Lung (tissue), 12 donors: ENCODE data around the gene NCSTN. TPM values are rescaled to one million over a fixed set of nuclear protein-coding genes. Genes with fewer than 3 reads are reported as not detected.

Experiments
- ATAC-seq: fragments of 200-7000 bp; cut with Tn5 transposase; one replicate; pipeline ENCODE4 v1.9.1; 2020; ENCODE audit warnings: moderate number of reproducible peaks; ENCODE audit not compliant: insufficient read depth, low FRiP score
- DNase-seq, 3 donors: peaks; one replicate each; pipeline ENCODE4 v3.0.0-alpha.2; 2013 to 2017
- H3K27ac ChIP-seq, 2 donors: one replicate each; pipeline ENCODE4 v1.5.1; 2013; ENCODE audit warnings: mild to moderate bottlenecking in 2 of 2, moderate library complexity in 2 of 2, control low read depth in 1 of 2, inconsistent platforms in 1 of 2, low read depth in 1 of 2, low read length in 1 of 2
- H3K27me3 ChIP-seq, 3 donors: one replicate each; pipeline ENCODE4 v1.5.1; 2013; ENCODE audit warnings: low read length in 2 of 3; ENCODE audit not compliant: control insufficient read depth in 3 of 3, insufficient read depth in 3 of 3
- H3K36me3 ChIP-seq, 4 donors: one replicate each; pipeline ENCODE4 v1.5.1; 2013; ENCODE audit warnings: low read length in 4 of 4, mild to moderate bottlenecking in 1 of 4, moderate library complexity in 1 of 4; ENCODE audit not compliant: control insufficient read depth in 4 of 4, insufficient read depth in 4 of 4
- H3K4me1 ChIP-seq, 5 donors: one replicate each; pipeline ENCODE4 v1.5.1; 2013; ENCODE audit warnings: low read length in 5 of 5, mild to moderate bottlenecking in 2 of 5, moderate library complexity in 1 of 5; ENCODE audit not compliant: control insufficient read depth in 5 of 5, insufficient read depth in 5 of 5
- H3K4me3 ChIP-seq: one replicate; pipeline ENCODE4 v1.5.1; 2013; ENCODE audit warnings: mild to moderate bottlenecking, control low read depth, moderate library complexity
- H3K9ac ChIP-seq, 2 donors: one replicate each; pipeline ENCODE4 v1.5.1; 2013; ENCODE audit warnings: low read length in 2 of 2, control low read depth in 1 of 2; ENCODE audit not compliant: insufficient read depth in 1 of 2
- H3K9me3 ChIP-seq, 4 donors: one replicate each; pipeline ENCODE4 v1.5.1; 2013; ENCODE audit warnings: low read length in 3 of 4, mild to moderate bottlenecking in 1 of 4, moderate library complexity in 1 of 4; ENCODE audit not compliant: control insufficient read depth in 4 of 4, insufficient read depth in 3 of 4
- WGBS, 2 donors: extraction: QIAGEN DNeasy Blood & Tissue Kit; methylation state at CpG; one replicate each; pipeline ENCODE4 v1.1.7; 2013; 5-methylcytosine and 5-hydroxymethylcytosine counted together
- polyA plus RNA-seq, 2 donors: library from polyadenylated mRNA; stranded (reverse); fragments of 200-250 nt; gene quantifications; one replicate each; pipeline ENCODE4 v1.2.1, GENCODE V29; 2013
- total RNA-seq, 2 donors: library from RNA; depleted of rRNA in 1 of 2; stranded (reverse); fragments of >200 nt in 1 of 2; gene quantifications; one replicate each; pipeline ENCODE4 v1.2.1, GENCODE V29; 2014 to 2021
- TF ChIP-seq, protein P1 (sequence below): IDR thresholded peaks from 2 replicates; pipeline ENCODE4 v1.5.1; 2012; ENCODE audit warnings: mild to moderate bottlenecking; ENCODE audit errors: control extremely low read depth, extremely low read depth
- donor health status: control.
- donor health status: control.
- donor health status: Bipolar disorder and iron deficiency.
- donor health status: healthy.
- donor health status: DM: yes; HTN: yes; CAD: no.

The NCSTN gene
- total and polyA plus RNA-seq, 4 donors, result 46.5 to 85.9 (median 77.8) TPM

DNA sequence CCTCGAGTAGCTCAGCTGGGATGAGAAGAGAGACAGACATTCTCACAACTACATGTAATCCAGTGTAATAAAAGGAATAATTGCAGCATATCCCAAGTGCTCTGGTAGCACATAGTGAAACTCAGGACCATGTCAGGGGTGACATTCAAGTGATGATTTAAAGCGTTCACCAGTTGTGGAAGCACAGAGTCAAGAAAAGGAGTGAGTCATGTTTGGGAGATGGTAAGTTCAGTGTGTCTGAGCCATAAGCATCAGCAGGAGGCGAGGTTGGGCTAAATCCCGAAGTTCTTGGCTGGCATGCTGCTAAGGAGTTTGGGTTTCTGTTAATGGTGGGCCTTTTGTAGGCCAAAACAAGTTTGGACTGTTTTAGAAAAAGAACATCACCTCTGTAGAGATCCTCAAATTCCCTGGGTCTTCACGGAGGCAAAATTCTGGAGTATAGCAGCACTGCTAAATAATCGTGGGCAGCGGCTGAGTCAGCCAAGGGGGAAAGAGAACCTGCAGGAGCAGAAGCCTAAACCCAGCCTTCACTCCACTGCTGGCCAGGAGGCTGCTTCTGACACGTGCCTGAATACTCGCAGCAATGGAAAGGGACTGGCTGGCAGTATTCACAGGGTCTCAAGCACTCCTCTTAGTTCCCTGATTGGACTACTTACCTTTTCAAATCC, 16.5 kb downstream of the NCSTN start:
- Histone ChIP-seq H3K4me1 (no peaks in the 10 kb centered on the region), H3K27ac (no peak overlapping the region), H3K4me3 (no peak overlapping the region), H3K9me3 (peaks cover 0 to 2% (median 0%) of the 10 kb centered on the region in 4 donors), H3K27me3 (no peaks in the 10 kb centered on the region), H3K36me3 (peaks cover 21 to 45% (median 27%) of the 10 kb centered on the region in 4 donors), H3K9ac (no peak overlapping the region)
- ATAC-seq (no peak), DNase-seq (no peak)
- WGBS, 2 donors, result 91 to 94% methylated on average over 9 of the region's 9 CpGs
- TF ChIP-seq, protein P1, sequence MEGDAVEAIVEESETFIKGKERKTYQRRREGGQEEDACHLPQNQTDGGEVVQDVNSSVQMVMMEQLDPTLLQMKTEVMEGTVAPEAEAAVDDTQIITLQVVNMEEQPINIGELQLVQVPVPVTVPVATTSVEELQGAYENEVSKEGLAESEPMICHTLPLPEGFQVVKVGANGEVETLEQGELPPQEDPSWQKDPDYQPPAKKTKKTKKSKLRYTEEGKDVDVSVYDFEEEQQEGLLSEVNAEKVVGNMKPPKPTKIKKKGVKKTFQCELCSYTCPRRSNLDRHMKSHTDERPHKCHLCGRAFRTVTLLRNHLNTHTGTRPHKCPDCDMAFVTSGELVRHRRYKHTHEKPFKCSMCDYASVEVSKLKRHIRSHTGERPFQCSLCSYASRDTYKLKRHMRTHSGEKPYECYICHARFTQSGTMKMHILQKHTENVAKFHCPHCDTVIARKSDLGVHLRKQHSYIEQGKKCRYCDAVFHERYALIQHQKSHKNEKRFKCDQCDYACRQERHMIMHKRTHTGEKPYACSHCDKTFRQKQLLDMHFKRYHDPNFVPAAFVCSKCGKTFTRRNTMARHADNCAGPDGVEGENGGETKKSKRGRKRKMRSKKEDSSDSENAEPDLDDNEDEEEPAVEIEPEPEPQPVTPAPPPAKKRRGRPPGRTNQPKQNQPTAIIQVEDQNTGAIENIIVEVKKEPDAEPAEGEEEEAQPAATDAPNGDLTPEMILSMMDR, result no peak

DNA sequence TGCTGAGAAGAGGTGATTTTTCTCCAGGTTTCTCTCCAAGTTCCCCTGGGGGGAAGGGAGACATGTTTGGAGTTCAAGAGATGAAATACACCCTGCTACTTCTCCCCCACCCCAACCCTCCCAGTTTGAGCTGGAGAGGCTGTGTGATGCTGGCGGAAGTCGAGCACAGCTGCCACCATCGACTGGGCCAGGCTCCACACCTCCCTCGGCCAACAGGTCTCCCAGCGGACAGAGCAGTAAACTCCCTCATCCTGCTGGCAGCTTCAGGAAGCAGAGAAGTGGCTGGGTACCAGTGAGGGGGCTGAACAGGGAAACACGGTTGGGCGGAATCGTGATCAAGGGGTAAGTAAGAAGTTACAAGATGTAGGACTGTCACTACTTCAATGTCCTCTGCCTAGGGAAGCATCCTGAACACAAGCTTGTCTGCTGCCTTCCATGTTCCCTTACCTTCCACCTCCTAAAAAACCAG, 17.1 kb downstream of the NCSTN start:
- 87 to 90% methylated on average over 8 of the region's 8 CpGs for WGBS, 2 donors
- TF ChIP-seq, protein P1, result no peak
- Histone ChIP-seq H3K4me1 (no peaks in the 10 kb centered on the region), H3K36me3 (peaks cover 16 to 42% (median 23%) of the 10 kb centered on the region in 4 donors), H3K9me3 (peaks cover 0 to 2% (median 0%) of the 10 kb centered on the region in 4 donors), H3K27me3 (no peaks in the 10 kb centered on the region), H3K4me3 (no peak overlapping the region), H3K27ac (no peak overlapping the region), H3K9ac (no peak overlapping the region)
- ATAC-seq (no peak), DNase-seq (no peak)

DNA sequence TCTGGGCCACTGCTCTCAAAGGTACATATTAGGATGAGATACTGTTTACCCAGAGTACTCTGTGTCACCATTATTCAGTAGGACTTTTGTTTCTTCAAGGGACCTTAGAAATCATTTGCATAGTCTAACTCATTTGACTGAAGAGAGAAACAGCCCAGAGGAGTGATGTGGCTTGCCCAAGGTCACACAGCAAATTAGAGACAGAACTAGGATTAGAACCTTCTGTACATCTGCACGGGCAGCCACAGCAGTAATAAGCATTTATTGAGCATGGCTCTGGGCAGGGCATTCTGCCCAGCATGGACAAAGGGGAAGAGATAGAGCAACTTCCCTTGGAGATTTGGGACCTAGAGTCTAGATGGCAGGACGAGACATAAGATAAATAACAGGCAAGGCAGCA, 18.0 kb downstream of the NCSTN start:
- 82 to 89% methylated on average over 2 of the region's 2 CpGs for WGBS, 2 donors
- no peak for ATAC-seq
- Histone ChIP-seq H3K27me3 (peaks cover 0 to 3% (median 0%) of the 10 kb centered on the region in 3 donors), H3K4me1 (no peaks in the 10 kb centered on the region), H3K27ac (no peak overlapping the region), H3K9ac (no peak overlapping the region), H3K9me3 (peaks cover 0 to 2% (median 0%) of the 10 kb centered on the region in 4 donors), H3K36me3 (peaks cover 7 to 32% (median 16%) of the 10 kb centered on the region in 4 donors), H3K4me3 (no peak overlapping the region)
- DNase-seq, result no peak
- TF ChIP-seq, protein P1, result no peak
